HG02571 (cell line): ENCODE measurements around the gene TMEM79.

Experiments
- ATAC-seq: cut with Tn5 transposase; IDR thresholded peaks from one replicate; pipeline ENCODE4 v1.9.1; 2021; ENCODE audit warnings: mild to moderate bottlenecking, moderate library complexity; ENCODE audit not compliant: unreplicated experiment

Gene TMEM79

DNA sequence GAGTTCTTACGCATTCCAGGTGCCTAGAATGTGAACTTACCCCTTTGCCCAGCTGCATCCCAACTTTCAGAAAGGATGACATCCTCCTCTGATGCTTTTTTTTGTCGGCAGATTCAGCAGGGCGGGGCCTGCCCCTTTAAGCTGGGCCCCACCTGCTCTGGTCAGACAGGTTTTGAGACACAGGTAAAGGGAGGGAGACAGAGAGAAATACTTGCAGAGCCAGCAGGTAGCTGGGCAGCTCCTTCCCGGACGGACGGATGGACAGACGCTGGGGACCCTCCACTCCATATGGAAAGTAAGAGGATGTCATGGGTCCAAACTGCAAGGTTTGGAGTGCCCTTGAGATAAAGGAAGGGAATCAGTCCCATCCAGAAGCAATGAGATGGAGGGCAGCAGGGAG, at the start of gene TMEM79:
TMEM79 (plus strand) TSS at position 214 of the 400 bp plus-strand sequence. CDS start 902 bp downstream, outside the sequence.
- no peak for ATAC-seq

DNA sequence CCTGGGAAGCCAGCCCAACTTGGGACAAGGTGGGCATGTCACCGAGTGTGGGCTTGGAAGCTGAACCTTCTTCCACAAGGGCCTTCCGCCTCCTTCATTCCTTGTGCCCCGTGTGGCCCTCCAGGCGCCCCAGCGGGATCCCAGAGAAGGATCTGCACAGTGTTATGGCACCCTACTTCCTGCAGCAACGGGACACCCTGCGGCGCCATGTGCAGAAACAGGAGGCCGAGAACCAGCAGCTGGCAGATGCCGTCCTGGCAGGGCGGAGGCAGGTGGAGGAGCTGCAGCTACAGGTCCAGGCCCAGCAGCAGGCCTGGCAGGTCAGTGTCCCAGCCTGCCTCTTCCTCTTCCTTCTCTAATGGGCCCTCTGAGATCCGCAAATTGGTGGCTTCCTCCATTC, 48.0 kb upstream of the TMEM79 start:
- ATAC-seq = no peak

DNA sequence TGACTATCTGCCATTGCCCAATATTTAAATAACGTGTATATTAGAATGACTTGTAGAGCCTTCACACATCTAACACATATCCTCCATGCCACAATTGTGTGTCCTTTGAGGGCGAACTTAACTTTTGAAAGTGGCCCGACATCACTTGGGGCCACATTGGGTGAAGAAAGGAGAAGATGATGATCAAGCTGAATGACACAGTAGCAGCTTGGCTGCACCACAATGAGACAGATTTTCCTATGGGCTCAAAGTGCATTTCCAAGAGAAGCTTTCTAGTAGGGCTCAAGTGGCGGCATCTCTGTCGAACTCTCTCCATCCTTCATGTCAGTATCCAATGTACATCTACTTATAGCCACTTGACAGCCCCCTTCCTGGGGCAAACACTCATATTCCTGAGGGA, 45.9 kb upstream of the TMEM79 start:
- no peak for ATAC-seq

DNA sequence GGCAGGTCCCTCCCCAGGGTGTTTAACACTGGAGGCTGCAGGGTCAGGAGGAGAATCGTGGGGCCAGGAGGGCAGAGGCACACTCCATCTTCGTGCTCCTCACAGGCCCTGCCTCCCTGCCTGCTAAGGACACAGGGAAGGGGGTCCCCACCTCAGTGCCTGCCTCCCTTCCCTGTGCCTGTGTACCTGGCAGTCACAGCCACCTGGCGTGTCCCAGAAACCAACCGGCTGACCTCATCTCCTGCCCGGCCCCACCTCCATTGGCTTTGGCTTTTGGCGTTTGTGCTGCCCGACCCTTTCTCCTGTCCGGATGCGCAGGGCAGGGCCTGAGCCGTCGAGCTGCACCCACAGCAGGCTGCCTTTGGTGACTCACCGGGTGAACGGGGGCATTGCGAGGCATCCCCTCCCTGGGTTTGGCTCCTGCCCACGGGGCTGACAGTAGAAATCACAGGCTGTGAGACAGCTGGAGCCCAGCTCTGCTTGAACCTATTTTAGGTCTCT, 42.8 kb upstream of the TMEM79 start:
- no peak for ATAC-seq

DNA sequence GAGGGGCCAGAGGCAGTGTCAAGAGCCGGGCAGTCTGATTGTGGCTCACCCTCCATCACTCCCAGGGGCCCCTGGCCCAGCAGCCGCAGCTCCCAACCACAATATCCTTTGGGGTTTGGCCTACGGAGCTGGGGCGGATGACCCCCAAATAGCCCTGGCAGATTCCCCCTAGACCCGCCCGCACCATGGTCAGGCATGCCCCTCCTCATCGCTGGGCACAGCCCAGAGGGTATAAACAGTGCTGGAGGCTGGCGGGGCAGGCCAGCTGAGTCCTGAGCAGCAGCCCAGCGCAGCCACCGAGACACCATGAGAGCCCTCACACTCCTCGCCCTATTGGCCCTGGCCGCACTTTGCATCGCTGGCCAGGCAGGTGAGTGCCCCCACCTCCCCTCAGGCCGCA, 42.2 kb upstream of the TMEM79 start, which contains the start of gene BGLAP:
BGLAP (plus strand) TSS at position 259 of the 400 bp plus-strand sequence; CDS start at position 307, 48 bp downstream.
- no peak for ATAC-seq

DNA sequence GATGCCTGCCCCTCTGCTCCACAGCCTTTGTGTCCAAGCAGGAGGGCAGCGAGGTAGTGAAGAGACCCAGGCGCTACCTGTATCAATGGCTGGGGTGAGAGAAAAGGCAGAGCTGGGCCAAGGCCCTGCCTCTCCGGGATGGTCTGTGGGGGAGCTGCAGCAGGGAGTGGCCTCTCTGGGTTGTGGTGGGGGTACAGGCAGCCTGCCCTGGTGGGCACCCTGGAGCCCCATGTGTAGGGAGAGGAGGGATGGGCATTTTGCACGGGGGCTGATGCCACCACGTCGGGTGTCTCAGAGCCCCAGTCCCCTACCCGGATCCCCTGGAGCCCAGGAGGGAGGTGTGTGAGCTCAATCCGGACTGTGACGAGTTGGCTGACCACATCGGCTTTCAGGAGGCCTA, 41.4 kb upstream of the TMEM79 start:
- ATAC-seq = no peak

- no peak for ATAC-seq
Measured at GRCh38 chr1:156244126-156244525, 40.0 kb upstream of the TMEM79 start.

- ATAC-seq = no peak
Measured at GRCh38 chr1:156244712-156245111, 39.4 kb upstream of the TMEM79 start.

- ATAC-seq = no peak
Measured at GRCh38 chr1:156245451-156246232, 38.5 kb upstream of the TMEM79 start.

DNA sequence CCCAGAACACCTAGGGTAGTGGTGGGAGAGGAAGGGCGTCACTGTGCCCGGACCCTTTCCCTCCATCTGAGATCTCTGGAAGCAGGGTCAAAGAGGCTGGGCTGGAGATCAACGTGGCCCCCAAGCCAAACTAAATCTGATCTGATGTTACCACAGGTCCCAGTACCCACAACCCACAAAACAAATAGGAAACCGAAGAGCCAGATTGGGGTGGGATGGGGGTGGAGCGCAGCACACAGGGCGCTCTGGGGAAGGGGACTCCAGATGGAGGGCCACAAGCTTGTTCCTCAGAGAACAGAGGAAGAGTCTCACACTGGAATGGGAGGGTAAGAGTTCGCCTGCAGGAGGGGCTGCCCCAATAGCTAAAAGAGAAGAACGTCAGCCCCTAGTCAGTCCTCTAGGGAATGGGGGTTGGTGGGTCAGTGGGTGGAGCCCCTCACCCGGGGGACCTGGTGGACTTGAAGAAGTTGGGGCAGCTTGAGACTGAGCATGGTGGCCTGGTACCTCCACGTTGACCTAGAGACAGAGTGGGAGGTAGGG, 37.8 kb upstream of the TMEM79 start:
- ATAC-seq = no peak

- no peak for ATAC-seq
Measured at GRCh38 chr1:156246781-156247459, 37.2 kb upstream of the TMEM79 start.

- ATAC-seq = no peak
Measured at GRCh38 chr1:156247460-156248322, 36.4 kb upstream of the TMEM79 start, which contains the start of gene PAQR6. TSS of gene PAQR6 (minus strand) at chr1:156248056. CDS start at chr1:156246731, 1,325 bp downstream.

DNA sequence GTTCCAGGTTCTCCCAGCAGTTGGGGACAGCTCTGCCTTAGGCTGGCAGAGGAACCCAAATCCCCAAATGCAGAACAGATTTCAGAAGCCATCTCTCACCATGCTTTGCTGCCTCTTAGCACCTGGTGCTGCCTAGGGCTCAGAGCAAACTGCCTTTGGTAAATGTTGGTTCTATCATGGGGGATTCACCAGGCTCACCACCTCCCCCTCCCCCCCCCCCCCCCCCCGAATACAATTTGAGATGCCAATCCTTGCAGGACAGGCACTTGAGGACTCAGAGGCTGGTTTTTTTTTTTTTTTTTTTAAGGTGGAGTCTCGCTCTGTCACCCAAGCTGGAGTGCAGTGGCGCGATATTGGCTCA, 35.8 kb upstream of the TMEM79 start:
- ATAC-seq = no peak

GRCh38 chr1:156249593-156249992, 34.5 kb upstream of the TMEM79 start:
- ATAC-seq = no peak

GRCh38 chr1:156251527-156251926, 32.6 kb upstream of the TMEM79 start:
- ATAC-seq = no peak

- no peak for ATAC-seq
Measured at GRCh38 chr1:156253634-156254033, 30.5 kb upstream of the TMEM79 start.

DNA sequence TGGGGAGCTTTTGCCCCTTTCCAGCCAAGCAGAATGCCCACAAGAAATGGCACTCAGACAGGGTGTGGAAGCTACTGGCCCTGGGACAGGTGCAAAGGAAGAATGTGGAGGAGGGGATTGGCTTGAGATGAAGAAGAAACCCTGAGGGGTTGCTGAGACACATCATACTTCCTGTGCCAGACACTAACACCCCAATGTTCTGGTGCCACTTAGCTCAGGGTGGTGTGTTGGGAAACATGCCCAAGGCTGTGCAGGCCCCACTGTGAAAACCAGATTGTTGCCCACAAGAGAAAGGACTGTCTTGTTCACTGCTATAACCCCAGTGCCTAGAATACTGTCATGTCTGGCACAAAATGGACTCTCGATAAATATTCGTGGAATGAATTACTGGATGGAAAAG, 26.4 kb upstream of the TMEM79 start:
- ATAC-seq = no peak

DNA sequence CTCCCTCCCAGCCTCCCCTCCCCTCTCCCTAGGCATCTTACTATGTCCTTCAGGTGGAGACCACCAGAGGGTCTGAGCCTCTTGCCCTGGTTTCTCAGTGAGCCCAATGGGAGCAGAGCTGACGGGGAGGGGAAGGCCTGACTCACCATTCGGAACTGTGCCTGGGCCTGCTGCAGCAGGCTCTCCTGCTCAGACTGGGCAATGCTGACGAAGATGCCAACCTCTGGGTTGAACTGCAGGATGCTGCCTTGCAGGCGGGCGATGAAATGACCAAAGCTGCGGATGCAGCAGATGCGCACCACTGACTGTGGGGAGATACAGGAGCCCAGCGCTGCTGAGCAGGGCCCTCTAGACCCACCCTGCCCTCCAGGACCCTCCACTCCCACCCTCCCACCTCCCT, 25.3 kb upstream of the TMEM79 start:
- no peak for ATAC-seq

- ATAC-seq = no peak
Measured at GRCh38 chr1:156259805-156260204, 24.3 kb upstream of the TMEM79 start.

- ATAC-seq = no peak
Measured at GRCh38 chr1:156260896-156261295, 23.2 kb upstream of the TMEM79 start.
